SU-DHL-6 (cell line): ENCODE measurements around the gene ANO6.

Source experiments
- H2AFZ ChIP-seq: fragments of 200-600 bp; sonication (generic); 2 replicates; pipeline ENCODE4 v1.6.1; 2014; ENCODE audit warnings: low read depth, mild to moderate bottlenecking, moderate library complexity, mixed read lengths, antibody characterized with exemption, low read length; ENCODE audit not compliant: severe bottlenecking
- H3F3A ChIP-seq: fragments of 200-600 bp; shearing (Covaris generic); 2 replicates; pipeline ENCODE4 v1.6.0; 2016; ENCODE audit warnings: antibody characterized with exemption, mild to moderate bottlenecking; ENCODE audit not compliant: insufficient read depth
- H3K27ac ChIP-seq: fragments of 200-600 bp; sonication (generic); 2 replicates; pipeline ENCODE4 v1.5.1; 2016; ENCODE audit warnings: low read depth, mild to moderate bottlenecking, low read length, moderate library complexity, mixed read lengths
- H3K27me3 ChIP-seq: fragments of 200-600 bp; sonication (generic), shearing (Covaris generic); 2 replicates; pipeline ENCODE4 v1.6.0; 2014; ENCODE audit warnings: mild to moderate bottlenecking, low read length
- H3K36me3 ChIP-seq: fragments of 200-600 bp; sonication (generic); 2 replicates; pipeline ENCODE4 v1.6.1; 2014; ENCODE audit warnings: mild to moderate bottlenecking, low read length, mixed read lengths
- H3K4me2 ChIP-seq: fragments of 300-600, 200-600 bp; shearing (Covaris generic), sonication (generic); 2 replicates; pipeline ENCODE4 v1.6.0; 2014; ENCODE audit warnings: low read length, low read depth, mild to moderate bottlenecking; ENCODE audit not compliant: poor library complexity, severe bottlenecking
- H3K4me3 ChIP-seq: fragments of 200-600 bp; sonication (generic); 2 replicates; pipeline ENCODE4 v1.5.1; 2014; ENCODE audit warnings: antibody characterized with exemption, low read length, mild to moderate bottlenecking, mixed read lengths; ENCODE audit not compliant: insufficient read depth, poor library complexity, severe bottlenecking
- H3K79me2 ChIP-seq: fragments of 200-600 bp; sonication (generic); 2 replicates; pipeline ENCODE4 v1.6.1; 2014; ENCODE audit warnings: mild to moderate bottlenecking, low read length, moderate library complexity; ENCODE audit not compliant: insufficient read depth
- H3K9ac ChIP-seq: fragments of 200-600 bp; sonication (generic); 2 replicates; pipeline ENCODE4 v1.7.0; 2014; ENCODE audit warnings: mild to moderate bottlenecking, low read length
- H3K9me2 ChIP-seq: fragments of 200-600 bp; sonication (generic); replicated peaks from 2 replicates; pipeline ENCODE4 v1.6.1; 2014; ENCODE audit warnings: low read length; ENCODE audit not compliant: insufficient read depth
- H3K9me3 ChIP-seq: fragments of 200-600 bp; sonication (generic); 2 replicates; pipeline ENCODE4 v1.6.1; 2014; ENCODE audit warnings: low read length, mixed read lengths; ENCODE audit not compliant: insufficient read depth
- H4K20me1 ChIP-seq: fragments of 200-600 bp; sonication (generic); 2 replicates; pipeline ENCODE4 v1.6.1; 2014; ENCODE audit warnings: low read depth, mild to moderate bottlenecking, antibody characterized with exemption, low read length, moderate library complexity, mixed read lengths
- CTCF ChIP-seq: fragments of 200-600 bp; sonication (generic); IDR thresholded peaks from one replicate; pipeline ENCODE4 v1.5.1; 2017; ENCODE audit warnings: antibody characterized with exemption, mild to moderate bottlenecking, low read length, moderate library complexity; ENCODE audit not compliant: insufficient read depth, poor library complexity, severe bottlenecking
- EZH2phosphoT487 ChIP-seq: fragments of 200-600 bp; sonication (generic), shearing (Covaris generic); conservative IDR thresholded peaks from 2 replicates; pipeline ENCODE4 v1.6.1; 2018; ENCODE audit warnings: mild to moderate bottlenecking, antibody characterized with exemption, low read length, moderate library complexity, mixed read lengths

The ANO6 gene

GRCh38 chr12:45284096-45284901 lies 68.4 kb downstream of the ANO6 start:
- H3K9me2 ChIP-seq, result no peaks in the 10 kb centered on the region
- no peaks in the 10 kb centered on the region for H3K36me3 ChIP-seq
- H3K27me3 ChIP-seq, result no peaks in the 10 kb centered on the region
- no peak for TF ChIP-seq EZH2phosphoT487
- TF ChIP-seq CTCF, result no peak
- no peaks in the 10 kb centered on the region for H4K20me1 ChIP-seq
- no peak overlapping the region for H3K27ac ChIP-seq
- no peak overlapping the region for H2AFZ ChIP-seq
- H3K79me2 ChIP-seq, result no peaks in the 10 kb centered on the region
- no peak overlapping the region for H3K9ac ChIP-seq
- no peaks in the 10 kb centered on the region for H3F3A ChIP-seq
- H3K4me2 ChIP-seq, result no peak overlapping the region
- H3K9me3 ChIP-seq, result no peaks in the 10 kb centered on the region
- no peak overlapping the region for H3K4me3 ChIP-seq

GRCh38 chr12:45285717-45286116 lies 69.8 kb downstream of the ANO6 start:
- Histone ChIP-seq H3K36me3 (no peaks in the 10 kb centered on the region), H3K9ac (no peak overlapping the region), H4K20me1 (no peaks in the 10 kb centered on the region), H3K9me2 (no peaks in the 10 kb centered on the region), H2AFZ (no peak overlapping the region), H3F3A (no peaks in the 10 kb centered on the region), H3K27ac (no peak overlapping the region), H3K4me2 (no peak overlapping the region), H3K4me3 (no peak overlapping the region), H3K79me2 (no peaks in the 10 kb centered on the region), H3K9me3 (no peaks in the 10 kb centered on the region), H3K27me3 (no peaks in the 10 kb centered on the region)
- TF ChIP-seq CTCF (no peak), EZH2phosphoT487 (no peak)

- no peaks in the 10 kb centered on the region for H3K79me2 ChIP-seq
- H3K36me3 ChIP-seq, result no peaks in the 10 kb centered on the region
- no peaks in the 10 kb centered on the region for H3K27me3 ChIP-seq
- no peak overlapping the region for H3K27ac ChIP-seq
- no peak overlapping the region for H3K4me2 ChIP-seq
- no peaks in the 10 kb centered on the region for H3K9me3 ChIP-seq
- H3F3A ChIP-seq, result no peaks in the 10 kb centered on the region
- no peak overlapping the region for H3K9ac ChIP-seq
- H3K9me2 ChIP-seq, result no peaks in the 10 kb centered on the region
- no peak overlapping the region for H3K4me3 ChIP-seq
- TF ChIP-seq EZH2phosphoT487 (no peak), CTCF (no peak)
- H4K20me1 ChIP-seq, result no peaks in the 10 kb centered on the region
- no peak overlapping the region for H2AFZ ChIP-seq
These were observed 70.7 kb downstream of the ANO6 start for GRCh38 chr12:45286621-45287020.
